ENCODE results near the gene LYRM4. TPM values are rescaled to one million over a fixed set of nuclear protein-coding genes. Genes with fewer than 3 reads are reported as not detected.

LYRM4 gene
- total RNA-seq, 1 experiment from 2014 or later = 42.5 TPM

GRCh38 chr6:5280920-5281319 lies 20.2 kb upstream of the LYRM4 start:
- no peak for DNase-seq (ENCODE audit: low read depth)

DNA sequence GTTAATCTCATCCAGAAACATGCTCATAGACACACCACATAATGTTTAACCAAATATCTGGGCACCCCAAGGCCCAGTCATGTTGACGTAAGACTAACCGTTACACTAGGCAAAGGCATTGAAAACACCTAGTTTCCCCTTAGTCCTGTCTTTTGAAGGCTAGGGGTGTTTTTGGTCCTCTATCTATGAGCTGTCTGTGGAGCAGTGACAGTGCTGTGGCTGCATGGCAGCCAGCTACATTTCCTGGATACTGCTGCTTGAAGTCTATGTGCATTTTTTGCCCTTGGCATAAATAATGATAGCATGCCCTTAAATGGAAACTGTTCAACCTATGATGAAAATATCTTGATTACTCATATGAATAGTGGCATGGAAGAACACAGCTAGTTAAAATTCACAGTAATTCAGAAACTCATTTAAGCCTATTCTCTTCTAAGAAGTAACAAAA lies 19.2 kb upstream of the LYRM4 start:
- DNase-seq (ENCODE audit: low read depth) = peak; percentile 14

DNA sequence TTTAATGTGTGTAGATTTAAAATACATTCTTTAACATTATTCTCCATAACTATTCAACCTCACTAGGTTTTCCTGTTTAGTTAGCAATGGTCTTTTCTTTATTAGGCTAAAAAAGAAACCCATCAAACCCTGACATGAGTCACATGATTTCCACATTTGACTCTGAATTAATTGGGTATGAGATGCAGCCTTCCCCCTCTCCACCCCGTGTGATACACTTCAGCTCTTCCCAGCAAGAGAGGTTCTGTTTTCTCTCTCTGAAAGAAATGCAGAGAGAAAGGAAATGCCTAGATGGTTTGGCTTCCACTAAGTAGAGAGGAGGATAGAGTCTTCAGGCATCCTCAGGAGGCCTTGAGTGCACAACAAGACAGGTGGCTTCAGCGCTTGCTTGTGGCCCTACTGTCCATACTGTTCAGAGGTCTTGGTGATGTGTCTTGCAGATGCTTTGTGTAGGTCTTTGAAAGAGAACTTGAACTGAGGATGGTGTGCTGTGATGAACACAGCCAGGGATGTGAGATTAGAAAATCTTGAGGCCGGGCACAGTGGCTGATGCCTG lies 17.9 kb upstream of the LYRM4 start:
- no peak for DNase-seq (ENCODE audit: low read depth)

DNA sequence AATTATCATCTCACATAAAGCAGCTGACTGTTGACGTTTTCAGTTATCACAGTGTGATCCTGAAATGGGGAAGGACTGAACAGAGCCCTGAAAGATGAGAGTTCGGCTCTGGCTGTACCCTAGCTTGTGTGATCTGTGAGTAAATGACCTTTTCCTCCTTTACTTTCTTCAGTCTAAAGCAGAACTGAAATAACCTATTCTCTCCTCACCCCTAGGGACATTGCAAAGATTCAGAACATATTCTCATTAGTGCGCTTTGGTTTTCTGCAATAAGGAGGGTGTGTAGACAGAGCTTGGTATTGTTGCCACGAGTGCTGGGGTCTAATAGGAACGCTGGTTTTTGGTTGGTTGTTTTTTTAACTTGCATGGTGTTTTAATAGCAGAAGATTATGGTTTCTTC lies 17.3 kb upstream of the LYRM4 start:
- no peak for DNase-seq (ENCODE audit: low read depth)

DNA sequence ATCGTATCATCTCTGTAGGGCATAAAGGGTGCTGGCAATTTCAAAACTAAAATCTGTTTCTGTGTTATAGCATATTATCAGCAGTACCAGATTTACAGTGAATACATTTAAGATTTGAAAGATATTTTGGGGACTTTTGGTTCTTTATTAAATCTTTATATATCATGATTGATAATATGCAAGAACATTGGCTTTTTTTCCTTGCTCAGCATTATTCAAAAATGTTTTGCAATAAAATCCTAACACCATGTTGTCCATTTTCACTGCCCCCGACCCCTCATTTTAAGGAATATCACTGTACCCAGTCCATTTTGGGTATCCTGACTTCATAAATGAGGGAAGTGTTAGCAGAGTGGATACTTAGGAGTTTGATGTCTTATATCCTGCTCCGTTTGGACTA lies 16.8 kb upstream of the LYRM4 start:
- no peak for DNase-seq (ENCODE audit: low read depth)

DNA sequence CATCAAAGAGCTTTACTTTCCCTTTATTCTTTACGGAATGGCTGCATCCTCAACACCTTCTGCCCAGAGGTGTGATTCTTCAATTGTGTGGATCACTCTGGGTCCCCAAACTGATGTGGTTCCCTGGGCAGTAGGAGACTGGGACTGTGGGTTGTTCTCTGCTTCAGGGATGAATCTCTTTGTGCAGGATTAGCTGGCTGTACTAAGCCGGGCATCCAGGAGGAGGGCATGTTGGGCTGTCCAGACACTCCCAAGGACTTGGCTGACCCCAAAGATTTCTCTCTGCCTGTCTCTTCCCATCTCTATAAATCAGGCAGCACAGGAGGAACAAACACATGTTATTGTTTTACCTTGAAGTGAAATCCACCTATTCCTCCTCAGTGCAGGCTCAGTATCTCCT lies 15.8 kb upstream of the LYRM4 start:
- no peak for DNase-seq (ENCODE audit: low read depth)

- DNase-seq (ENCODE audit: low read depth) = no peak
These were observed 14.7 kb upstream of the LYRM4 start for GRCh38 chr6:5275497-5275896.

DNA sequence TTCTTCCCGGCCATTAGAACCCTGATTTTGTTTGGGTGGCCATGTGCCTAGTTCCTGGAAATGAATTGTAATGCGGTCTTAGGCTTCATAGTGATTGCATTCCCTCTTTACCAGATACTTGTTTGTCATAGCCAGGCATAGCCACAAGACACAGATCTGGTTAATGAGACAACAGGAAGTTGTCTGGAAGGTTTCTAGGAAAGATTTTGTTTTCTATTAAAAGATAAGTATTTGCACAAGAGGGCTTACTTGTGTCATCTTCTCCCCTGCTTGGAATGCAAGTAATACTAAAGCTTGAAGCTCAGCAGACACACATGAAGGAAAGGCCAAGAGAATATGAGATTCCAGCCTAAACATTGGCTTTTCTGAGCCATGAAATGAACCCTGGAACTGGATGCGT lies 13.5 kb upstream of the LYRM4 start:
- DNase-seq (ENCODE audit: low read depth) = no peak

DNA sequence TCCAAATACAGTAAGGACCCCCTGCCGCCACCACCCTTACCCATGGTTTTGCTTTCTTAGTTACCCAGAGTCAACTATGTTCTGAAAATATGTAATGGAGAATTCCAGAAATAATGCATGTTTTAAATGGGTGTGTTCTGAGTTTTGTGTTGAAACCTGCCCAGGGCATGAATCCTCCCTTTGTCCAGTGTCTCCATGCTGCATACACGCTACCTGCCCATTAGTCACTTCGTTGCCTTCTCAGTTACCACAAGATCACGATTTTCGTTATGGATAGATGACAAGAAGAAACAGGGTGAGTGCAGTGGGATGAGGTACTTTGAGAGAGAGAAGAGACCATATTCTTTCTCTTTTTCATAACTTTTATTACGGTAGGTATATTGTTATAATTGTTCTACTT lies 11.2 kb upstream of the LYRM4 start:
- no peak for DNase-seq (ENCODE audit: low read depth)

DNA sequence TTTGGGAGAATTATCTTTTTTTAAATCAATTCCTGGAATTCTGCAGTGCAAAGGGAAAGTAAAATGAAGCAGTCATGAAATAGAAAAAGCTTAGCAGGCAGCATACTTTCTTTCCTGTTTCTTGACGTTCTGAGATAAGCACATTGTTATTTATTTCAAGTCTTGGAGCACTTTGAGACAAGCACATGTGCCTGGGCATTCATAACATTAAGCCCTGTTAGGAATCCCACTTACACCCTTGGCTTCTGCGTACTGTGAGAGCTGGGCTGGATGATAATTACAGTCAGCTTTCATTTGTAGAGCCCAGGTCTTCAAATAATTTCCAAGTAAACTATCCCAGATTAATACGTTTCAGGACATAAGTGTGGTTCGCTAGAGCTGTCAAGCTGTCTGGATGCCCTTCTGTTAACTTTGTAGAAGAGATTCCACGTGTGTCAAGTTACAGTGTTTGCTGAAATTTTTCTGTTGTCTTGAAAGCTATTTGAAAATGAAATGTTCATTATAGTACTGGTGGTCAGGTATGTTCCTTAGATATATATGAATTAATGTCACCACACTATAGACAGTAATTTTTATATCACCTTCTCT lies 9.4 kb upstream of the LYRM4 start:
- DNase-seq (ENCODE audit: low read depth) = no peak

DNA sequence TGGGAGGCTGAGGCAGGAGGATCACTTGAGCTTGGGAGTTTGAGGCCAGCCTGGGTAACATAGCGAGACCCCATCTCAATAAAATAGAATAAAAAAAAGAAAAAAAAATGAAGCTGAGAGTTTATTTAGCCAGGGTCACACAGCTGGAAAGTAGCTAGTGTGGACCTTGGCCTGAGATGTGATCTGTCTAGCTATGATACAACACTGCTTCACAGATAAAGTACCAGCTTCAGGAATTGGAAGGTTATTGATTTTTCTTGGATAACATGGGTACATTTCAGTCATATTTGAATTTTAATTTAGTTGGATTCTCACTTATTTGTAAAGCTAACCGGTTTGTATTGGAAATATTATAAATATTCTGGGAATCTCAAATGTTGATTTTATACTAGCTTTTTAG lies 5.7 kb upstream of the LYRM4 start:
- DNase-seq (ENCODE audit: low read depth) = no peak

DNA sequence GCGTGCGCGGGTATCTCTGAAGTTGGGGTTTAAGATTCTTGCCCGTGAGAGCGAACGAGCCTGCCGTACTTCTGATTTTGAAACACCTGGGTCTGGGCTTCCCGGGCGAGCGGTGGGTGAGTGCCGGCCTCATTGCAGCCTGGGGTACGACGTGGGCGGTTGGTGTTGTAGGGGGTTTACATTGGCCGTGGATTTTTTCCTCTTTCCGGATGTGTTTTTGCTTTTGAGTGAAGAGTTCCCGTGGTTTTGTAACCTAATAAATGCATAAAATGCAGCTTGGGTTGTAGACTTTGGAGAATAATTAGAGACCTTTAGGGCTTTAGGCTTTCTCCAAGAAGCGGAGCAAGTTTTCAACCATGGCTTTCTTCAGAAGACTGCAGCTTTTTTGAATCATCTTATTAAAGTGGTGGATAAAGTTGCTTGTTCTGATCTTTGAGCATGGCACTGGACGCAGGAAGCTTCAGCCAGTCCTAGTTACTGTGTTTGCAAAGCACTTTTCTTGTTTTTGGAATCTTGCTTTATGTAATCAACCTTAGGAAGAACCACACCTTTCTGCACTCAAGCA lies 877 bp upstream of the LYRM4 start:
- peak; percentile 3 for DNase-seq (ENCODE audit: low read depth)

DNA sequence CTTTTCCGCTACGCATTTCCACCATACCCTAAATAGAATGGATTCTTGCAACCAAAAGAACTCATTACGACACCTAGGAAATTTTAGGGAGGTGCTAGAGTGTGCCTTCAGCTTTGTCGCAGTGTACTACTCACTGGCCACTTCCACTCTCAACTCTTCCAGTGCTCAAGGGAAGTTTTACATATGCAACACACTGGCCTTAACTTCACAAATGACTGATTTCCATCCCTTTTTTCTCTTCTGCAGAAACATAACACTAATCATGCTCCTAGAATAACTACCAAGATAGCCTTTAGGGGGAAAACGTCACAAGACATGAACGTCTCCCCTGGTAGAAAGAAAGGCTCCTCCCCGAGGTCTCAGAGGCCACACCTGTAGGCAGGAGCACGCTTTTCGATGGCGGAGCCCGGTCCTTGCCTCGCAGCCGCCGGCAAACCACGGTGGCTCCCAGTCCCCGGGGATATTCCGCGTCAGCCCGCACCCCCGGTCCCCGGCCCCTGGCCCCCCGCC lies 584 bp downstream of the LYRM4 start:
- peak; percentile 62 for DNase-seq (ENCODE audit: low read depth)

GRCh38 chr6:5259428-5259827 lies 1.3 kb downstream of the LYRM4 start:
- no peak for DNase-seq (ENCODE audit: low read depth)

DNA sequence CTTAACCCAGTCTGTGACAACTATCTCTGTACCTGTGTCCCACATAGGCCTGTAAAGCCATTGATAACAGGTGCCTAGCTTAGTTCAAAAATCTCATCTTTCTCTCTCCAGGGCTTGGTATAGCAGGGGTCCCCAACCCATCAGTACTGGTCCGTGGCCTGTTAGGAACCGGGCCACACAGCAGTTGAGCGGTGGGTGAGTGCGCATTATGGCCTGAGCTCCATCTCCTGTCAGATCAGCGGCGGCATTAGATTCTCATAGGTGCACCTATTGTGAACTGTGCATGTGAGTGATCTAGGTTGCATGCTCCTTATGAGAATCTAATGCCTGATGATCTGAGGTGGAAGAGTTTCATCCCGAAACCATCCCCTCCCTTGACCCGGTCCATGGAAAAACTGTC lies 3.4 kb downstream of the LYRM4 start:
- no peak for DNase-seq (ENCODE audit: low read depth)

DNA sequence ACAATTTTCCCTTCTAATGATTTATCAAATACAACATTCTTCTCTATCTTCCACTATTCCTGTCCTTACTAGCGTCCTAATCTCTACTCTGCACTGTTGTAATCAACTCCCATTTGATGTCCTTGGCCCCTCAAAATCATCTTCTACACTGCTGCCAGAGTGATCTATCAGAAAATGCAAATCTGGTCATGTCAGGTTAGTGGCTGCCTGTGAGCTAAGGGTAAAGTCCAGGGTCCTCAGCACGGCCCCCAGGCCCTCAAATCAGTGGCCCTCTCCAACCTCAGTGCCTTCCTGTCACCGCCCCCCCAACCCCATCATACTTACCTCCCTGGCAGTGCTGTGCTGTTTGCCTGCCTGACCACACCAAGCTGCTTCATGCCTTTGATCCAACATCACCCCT lies 3.8 kb downstream of the LYRM4 start:
- no peak for DNase-seq (ENCODE audit: low read depth)

GRCh38 chr6:5250911-5251310 lies 9.8 kb downstream of the LYRM4 start:
- no peak for DNase-seq (ENCODE audit: low read depth)

DNA sequence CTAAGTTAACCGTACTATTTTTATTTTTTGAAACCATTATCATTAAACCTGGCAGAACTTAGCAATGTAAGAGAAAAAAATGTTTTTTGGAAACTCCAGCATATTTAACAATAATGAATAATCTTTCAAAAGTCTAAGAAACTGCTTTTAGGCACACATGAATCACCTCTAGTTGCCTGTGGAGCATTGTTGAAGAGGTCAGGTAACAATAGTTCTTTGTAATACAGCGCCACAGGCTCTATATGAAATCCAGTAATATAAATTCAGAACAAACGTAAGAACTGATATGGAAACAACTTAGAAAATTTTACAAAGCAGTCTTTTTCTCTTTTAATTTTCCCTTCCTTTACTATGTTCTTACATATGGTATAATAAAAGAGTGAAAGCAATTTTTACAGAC lies 10.3 kb downstream of the LYRM4 start:
- no peak for DNase-seq (ENCODE audit: low read depth)

- no peak for DNase-seq (ENCODE audit: low read depth)
These were observed 11.2 kb downstream of the LYRM4 start for GRCh38 chr6:5249451-5250122.

GRCh38 chr6:5248302-5249098 lies 12.2 kb downstream of the LYRM4 start:
- DNase-seq (ENCODE audit: low read depth) = no peak

DNA sequence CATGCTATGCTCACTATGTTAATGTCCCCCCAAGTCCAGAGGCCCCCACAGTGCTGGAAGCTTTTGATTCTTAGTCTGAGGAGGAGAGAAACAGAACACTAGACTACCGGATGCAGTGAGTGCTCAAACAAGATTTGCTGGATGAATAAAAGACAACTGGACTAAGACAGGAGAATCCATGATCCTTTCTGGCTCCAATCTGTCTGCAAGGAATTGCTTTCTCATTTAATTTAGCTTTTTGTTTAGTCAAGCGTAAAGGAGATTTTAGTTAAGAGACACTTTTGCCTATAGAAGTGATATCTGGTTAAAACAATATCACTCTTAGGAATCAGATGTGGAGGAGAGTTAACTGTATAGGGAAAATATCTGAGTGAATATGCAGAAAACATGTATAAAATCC lies 13.5 kb downstream of the LYRM4 start:
- no peak for DNase-seq (ENCODE audit: low read depth)
